HG03521 (cell line): ENCODE data around the gene FOXP3.
"Not testable (repeated sequence)": the region's sequence is repeated elsewhere in the genome, so short reads cannot be mapped to it uniquely, and the experiment has no call there.

Experiments used
- ATAC-seq: cut with Tn5 transposase; IDR thresholded peaks from one replicate; pipeline ENCODE4 v1.9.1; 2021; ENCODE audit warnings: mild to moderate bottlenecking, moderate library complexity; ENCODE audit not compliant: unreplicated experiment

FOXP3 gene

GRCh38 chrX:49264460-49264859 lies at the start of gene FOXP3:
FOXP3 (minus strand) TSS chrX:49264710; CDS start chrX:49258505, 6,205 bp downstream.
- ATAC-seq: no peak

- no peak for ATAC-seq
Measured at GRCh38 chrX:49312176-49312575, 47.7 kb upstream of the FOXP3 start.

- ATAC-seq: no peak
Measured at GRCh38 chrX:49310371-49310770, 45.9 kb upstream of the FOXP3 start.

GRCh38 chrX:49309401-49309981 lies 45.0 kb upstream of the FOXP3 start:
- no peak for ATAC-seq

GRCh38 chrX:49308604-49309269 lies 44.2 kb upstream of the FOXP3 start:
- no peak for ATAC-seq

GRCh38 chrX:49307775-49308174 lies 43.3 kb upstream of the FOXP3 start:
- not testable (repeated sequence) for ATAC-seq

- no peak for ATAC-seq
Measured at GRCh38 chrX:49303346-49303745, 38.8 kb upstream of the FOXP3 start, which contains the start of gene GAGE10. GAGE10 (plus strand) TSS chrX:49303646; CDS start chrX:49304860, 1,214 bp downstream.

- no peak for ATAC-seq
Measured at GRCh38 chrX:49300703-49301102, 36.2 kb upstream of the FOXP3 start.

- ATAC-seq: not testable (repeated sequence)
Measured at GRCh38 chrX:49299293-49299692, 34.8 kb upstream of the FOXP3 start.

GRCh38 chrX:49292400-49293362 lies 28.2 kb upstream of the FOXP3 start:
- ATAC-seq: no peak

GRCh38 chrX:49291615-49292337 lies 27.3 kb upstream of the FOXP3 start:
- ATAC-seq: no peak

GRCh38 chrX:49290215-49290614 lies 25.7 kb upstream of the FOXP3 start:
- ATAC-seq: no peak

- ATAC-seq: no peak
Measured at GRCh38 chrX:49287665-49288064, 23.2 kb upstream of the FOXP3 start.

GRCh38 chrX:49286581-49286980 lies 22.1 kb upstream of the FOXP3 start:
- ATAC-seq: no peak

- ATAC-seq: no peak
Measured at GRCh38 chrX:49286136-49286535, 21.6 kb upstream of the FOXP3 start.

- no peak for ATAC-seq
Measured at GRCh38 chrX:49284212-49284611, 19.7 kb upstream of the FOXP3 start.

GRCh38 chrX:49282647-49283011 lies 18.1 kb upstream of the FOXP3 start:
- ATAC-seq: no peak

- no peak for ATAC-seq
Measured at GRCh38 chrX:49278081-49278480, 13.6 kb upstream of the FOXP3 start.

- ATAC-seq: no peak
Measured at GRCh38 chrX:49277535-49277830, 13.0 kb upstream of the FOXP3 start.

- ATAC-seq: no peak
Measured at GRCh38 chrX:49276671-49277534, 12.4 kb upstream of the FOXP3 start.
